HL-60 (cell line): ENCODE data around the gene BTBD17.

ENCODE experiments used
- DNase-seq, 2 experiments: peaks; one replicate each; pipeline ENCODE4 v3.0.0-alpha.2; 2010 to 2020; ENCODE audit warnings: low read depth in 1 of 2, low spot score in 1 of 2
- H3K27ac ChIP-seq: fragments of 250-450 bp; sonication (Bioruptor Pico); replicated peaks from 2 replicates; pipeline ENCODE4 v1.5.1; 2020; ENCODE audit warnings: mild to moderate bottlenecking, moderate library complexity
- H3K27me3 ChIP-seq: fragments of 250-450 bp; sonication (Bioruptor Pico); 2 replicates; pipeline ENCODE4 v1.5.1; 2021; ENCODE audit warnings: mild to moderate bottlenecking, moderate library complexity; ENCODE audit not compliant: insufficient read depth, poor library complexity, severe bottlenecking
- H3K4me3 ChIP-seq: replicated peaks from 2 replicates; pipeline ENCODE4 v1.5.1; 2011; ENCODE audit warnings: mild to moderate bottlenecking, control low read depth, low read length; ENCODE audit not compliant: insufficient read depth
- CTCF ChIP-seq: IDR thresholded peaks from one replicate; pipeline ENCODE4 v1.5.1; 2011; ENCODE audit warnings: low read length, control low read depth, inconsistent platforms; ENCODE audit not compliant: insufficient read depth
- GABPA ChIP-seq: IDR thresholded peaks from 2 replicates; pipeline ENCODE4 v1.6.1; 2012; ENCODE audit warnings: low read depth
- POLR2AphosphoS5 ChIP-seq: IDR thresholded peaks from 2 replicates; pipeline ENCODE4 v1.6.1; 2012; ENCODE audit warnings: low read depth
- SPI1 ChIP-seq: IDR thresholded peaks from 2 replicates; pipeline ENCODE4 v1.6.1; 2012; ENCODE audit warnings: low read depth, mild to moderate bottlenecking, borderline replicate concordance
- TF ChIP-seq, protein P1 (sequence below): IDR thresholded peaks from 2 replicates; pipeline ENCODE4 v1.6.1; 2012; ENCODE audit warnings: low read depth; ENCODE audit not compliant: insufficient replicate concordance

Gene BTBD17

DNA sequence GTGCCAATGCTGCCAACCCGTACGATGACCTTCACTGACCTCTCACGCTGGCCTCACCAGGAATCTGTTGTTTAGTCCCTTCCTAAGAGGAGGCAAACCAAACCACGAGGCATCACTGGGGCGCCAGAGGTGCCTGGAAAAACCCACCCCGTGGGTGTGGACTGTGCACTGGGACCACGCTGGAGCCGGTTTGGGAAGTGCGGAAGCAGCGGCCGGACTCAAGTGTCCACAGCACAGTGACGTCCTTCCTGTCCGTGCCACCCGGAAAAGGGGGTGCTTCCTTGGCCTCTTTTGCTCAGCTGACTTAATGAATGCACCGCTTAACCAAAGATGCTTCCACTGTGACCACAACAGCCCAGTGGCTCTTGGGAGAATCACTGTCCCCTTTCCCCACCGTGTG is 44.6 kb downstream of the BTBD17 start:
- Histone ChIP-seq H3K27me3 (no peaks in the 10 kb centered on the region), H3K4me3 (no peak overlapping the region), H3K27ac (no peak overlapping the region)
- TF ChIP-seq CTCF (no peak), POLR2AphosphoS5 (no peak)
- no peak for DNase-seq

DNA sequence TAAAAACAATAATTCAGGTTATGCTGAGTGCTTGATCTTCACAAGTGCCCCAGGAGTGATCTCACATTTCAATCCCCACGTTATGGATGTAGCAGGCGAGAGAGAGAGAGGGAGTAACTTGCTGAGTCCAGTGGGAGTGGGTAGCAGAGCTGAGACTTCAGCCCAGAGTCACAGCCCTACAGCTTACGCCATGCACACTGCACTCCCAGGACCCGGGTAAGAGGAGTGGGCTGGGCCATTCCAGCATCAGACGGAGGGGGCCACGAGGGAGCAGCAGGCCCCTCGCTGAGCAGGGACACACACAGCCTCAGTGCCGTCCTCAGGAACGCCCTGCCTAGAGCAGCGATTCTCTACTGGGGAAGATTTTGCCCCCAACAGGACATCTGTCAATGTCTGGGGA is 45.4 kb downstream of the BTBD17 start:
- DNase-seq = no peak
- H3K27me3 ChIP-seq = no peaks in the 10 kb centered on the region
- H3K27ac ChIP-seq = no peak overlapping the region
- no peak overlapping the region for H3K4me3 ChIP-seq
- TF ChIP-seq, protein P1, sequence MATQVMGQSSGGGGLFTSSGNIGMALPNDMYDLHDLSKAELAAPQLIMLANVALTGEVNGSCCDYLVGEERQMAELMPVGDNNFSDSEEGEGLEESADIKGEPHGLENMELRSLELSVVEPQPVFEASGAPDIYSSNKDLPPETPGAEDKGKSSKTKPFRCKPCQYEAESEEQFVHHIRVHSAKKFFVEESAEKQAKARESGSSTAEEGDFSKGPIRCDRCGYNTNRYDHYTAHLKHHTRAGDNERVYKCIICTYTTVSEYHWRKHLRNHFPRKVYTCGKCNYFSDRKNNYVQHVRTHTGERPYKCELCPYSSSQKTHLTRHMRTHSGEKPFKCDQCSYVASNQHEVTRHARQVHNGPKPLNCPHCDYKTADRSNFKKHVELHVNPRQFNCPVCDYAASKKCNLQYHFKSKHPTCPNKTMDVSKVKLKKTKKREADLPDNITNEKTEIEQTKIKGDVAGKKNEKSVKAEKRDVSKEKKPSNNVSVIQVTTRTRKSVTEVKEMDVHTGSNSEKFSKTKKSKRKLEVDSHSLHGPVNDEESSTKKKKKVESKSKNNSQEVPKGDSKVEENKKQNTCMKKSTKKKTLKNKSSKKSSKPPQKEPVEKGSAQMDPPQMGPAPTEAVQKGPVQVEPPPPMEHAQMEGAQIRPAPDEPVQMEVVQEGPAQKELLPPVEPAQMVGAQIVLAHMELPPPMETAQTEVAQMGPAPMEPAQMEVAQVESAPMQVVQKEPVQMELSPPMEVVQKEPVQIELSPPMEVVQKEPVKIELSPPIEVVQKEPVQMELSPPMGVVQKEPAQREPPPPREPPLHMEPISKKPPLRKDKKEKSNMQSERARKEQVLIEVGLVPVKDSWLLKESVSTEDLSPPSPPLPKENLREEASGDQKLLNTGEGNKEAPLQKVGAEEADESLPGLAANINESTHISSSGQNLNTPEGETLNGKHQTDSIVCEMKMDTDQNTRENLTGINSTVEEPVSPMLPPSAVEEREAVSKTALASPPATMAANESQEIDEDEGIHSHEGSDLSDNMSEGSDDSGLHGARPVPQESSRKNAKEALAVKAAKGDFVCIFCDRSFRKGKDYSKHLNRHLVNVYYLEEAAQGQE = no peak
- no peak for TF ChIP-seq POLR2AphosphoS5
- TF ChIP-seq SPI1 = no peak
- no peak for TF ChIP-seq CTCF
- TF ChIP-seq GABPA = no peak

GRCh38 chr17:74314877-74315276 is 46.8 kb downstream of the BTBD17 start:
- no peak for DNase-seq
- Histone ChIP-seq H3K4me3 (no peak overlapping the region), H3K27ac (no peak overlapping the region), H3K27me3 (no peaks in the 10 kb centered on the region)
- TF ChIP-seq CTCF (no peak), GABPA (no peak), POLR2AphosphoS5 (no peak), SPI1 (no peak)
- TF ChIP-seq, protein P1 = no peak

GRCh38 chr17:74309902-74310301 is 51.8 kb downstream of the BTBD17 start:
- no peak overlapping the region for H3K27ac ChIP-seq
- TF ChIP-seq, protein P1 = no peak
- TF ChIP-seq POLR2AphosphoS5 = no peak
- no peak for TF ChIP-seq GABPA
- no peak for TF ChIP-seq SPI1
- no peak for TF ChIP-seq CTCF
- H3K4me3 ChIP-seq = no peak overlapping the region
- no peak for DNase-seq
- no peaks in the 10 kb centered on the region for H3K27me3 ChIP-seq
